Natural killer cell (primary cell): ENCODE measurements around the gene ANKLE1. TPM values are rescaled to one million over a fixed set of nuclear protein-coding genes. Genes with fewer than 3 reads are reported as not detected.

Source experiments
- ATAC-seq, 3 donors: fragments of 150-1000 bp in 2 of 3; fragments of 200-7000 bp in 1 of 3; cut with Tn5 transposase; 1 replicate in 1 of 3; 2 replicates in 2 of 3; pipeline ENCODE4 v1.10.0; 2021; ENCODE audit warnings: mild to moderate bottlenecking in 2 of 3, moderate library complexity in 2 of 3
- DNase-seq, 2 donors: peaks; one replicate each; pipeline versions ENCODE4 v3.0.0 to v3.0.0-alpha.2; 2013 to 2021; ENCODE audit warnings: mixed read lengths in 1 of 2
- H3K27ac ChIP-seq: one replicate; pipeline ENCODE4 v1.5.1; 2013; ENCODE audit warnings: mild to moderate bottlenecking, low read length
- H3K27me3 ChIP-seq: one replicate; pipeline ENCODE4 v1.6.1; 2013; ENCODE audit warnings: low read length; ENCODE audit not compliant: control insufficient read depth, insufficient read depth
- H3K36me3 ChIP-seq: one replicate; pipeline ENCODE4 v1.6.1; 2013; ENCODE audit warnings: low read length; ENCODE audit not compliant: control insufficient read depth, insufficient read depth
- H3K4me1 ChIP-seq: one replicate; pipeline ENCODE4 v1.6.1; 2013; ENCODE audit warnings: low read length; ENCODE audit not compliant: control insufficient read depth, insufficient read depth
- H3K4me3 ChIP-seq: one replicate; pipeline ENCODE4 v1.5.1; 2013; ENCODE audit warnings: low read length
- H3K9me3 ChIP-seq: one replicate; pipeline ENCODE4 v1.6.1; 2013; ENCODE audit warnings: low read length; ENCODE audit not compliant: control insufficient read depth, insufficient read depth
- H3K27ac Mint-ChIP-seq, 2 donors: one replicate each; pipeline ENCODE4 v1.8.0; 2022; ENCODE audit warnings: mild to moderate bottlenecking in 2 of 2, mixed read lengths in 2 of 2, moderate library complexity in 1 of 2
- H3K27me3 Mint-ChIP-seq, 2 donors: one replicate each; pipeline ENCODE4 v1.8.0; 2022; ENCODE audit warnings: low read depth in 2 of 2, mixed read lengths in 2 of 2
- H3K36me3 Mint-ChIP-seq: one replicate; pipeline ENCODE4 v1.8.0; 2022; ENCODE audit warnings: mixed read lengths
- H3K4me1 Mint-ChIP-seq, 2 donors: one replicate each; pipeline ENCODE4 v1.8.0; 2022; ENCODE audit warnings: mixed read lengths in 2 of 2
- H3K4me3 Mint-ChIP-seq: one replicate; pipeline ENCODE4 v1.8.0; 2022; ENCODE audit warnings: mild to moderate bottlenecking, moderate library complexity, mixed read lengths
- H3K9me3 Mint-ChIP-seq, 2 donors: one replicate each; pipeline ENCODE4 v1.8.0; 2022; ENCODE audit warnings: mixed read lengths in 2 of 2
- CTCF ChIP-seq: fragments of 200-600 bp; IDR thresholded peaks from one replicate; pipeline ENCODE4 v1.8.0; 2022; ENCODE audit warnings: antibody characterized with exemption
- WGBS: methylation state at CpG from one replicate; pipeline ENCODE4 v1.1.7; 2013; ENCODE audit warnings: missing lambda C conversion rate; ENCODE audit not compliant: insufficient coverage; 5-methylcytosine and 5-hydroxymethylcytosine counted together
- intact Hi-C: fragments of 100-400 bp; cut with micrococcal nuclease; formaldehyde crosslinking; loops from one replicate; pipeline ENCODE4 v1.14.2; 2022
- total RNA-seq, 4 donors: library from RNA; stranded (reverse); fragments of 120-200 nt in 1 of 4; gene quantifications; one replicate each; pipeline versions ENCODE4 v1.2.3 to v1.2.4, GENCODE V29; 2013 to 2022

The ANKLE1 gene
- total RNA-seq, 3 donors from 2014 or later (not counting 1 experiment from before 2014, with no cell fraction given): 1.3 to 3.6 (median 2.0) TPM

DNA sequence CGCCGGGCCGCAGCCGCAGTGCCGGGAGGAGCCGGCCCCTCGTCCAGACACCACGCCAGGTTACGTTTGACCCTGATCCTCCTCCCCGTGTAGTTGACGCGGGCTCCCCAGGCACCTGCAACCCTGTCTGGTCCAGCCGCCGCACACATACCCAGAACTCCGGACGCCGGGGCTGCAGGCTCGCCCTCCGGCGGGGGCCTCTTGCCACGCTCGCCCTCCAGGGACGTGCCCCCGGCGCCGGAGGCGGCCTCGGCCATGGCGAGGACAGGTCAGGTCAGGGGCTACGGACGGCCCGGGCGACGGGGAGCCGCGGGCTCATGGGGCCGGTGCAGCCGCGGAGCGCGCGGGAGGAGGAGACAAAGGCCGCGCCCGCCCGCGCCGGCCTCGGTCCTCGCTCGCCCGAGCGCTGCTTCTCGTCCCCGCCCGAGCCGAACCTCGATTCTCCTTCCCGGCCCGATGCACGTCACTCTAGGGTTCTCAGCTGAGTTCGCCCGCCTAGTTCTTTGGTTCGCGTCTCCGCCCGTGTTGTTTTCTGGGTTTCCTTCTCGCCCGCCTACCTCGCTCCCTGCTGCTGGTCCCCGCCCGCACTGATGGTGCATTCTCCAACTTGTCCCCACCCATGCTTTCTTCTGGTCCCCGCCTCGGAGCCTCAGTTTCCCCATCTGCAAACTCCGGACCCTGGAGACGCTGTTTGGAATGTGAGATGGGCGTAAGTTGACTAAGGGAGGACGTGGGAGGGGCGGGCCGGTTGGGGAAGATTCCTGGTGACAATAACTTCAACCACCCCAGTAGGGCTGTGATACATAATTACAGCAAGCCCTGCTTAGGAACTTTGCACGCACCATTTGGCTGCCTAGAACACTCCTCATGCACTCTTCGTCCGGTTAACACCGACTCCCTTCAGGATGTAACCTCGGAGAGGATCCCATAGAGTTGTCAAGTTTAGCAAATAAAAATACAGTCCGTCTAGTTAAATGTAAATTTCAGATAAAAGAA lies 53.0 kb downstream of the ANKLE1 start, which contains the start of gene ANO8:
Gene ANO8, minus strand, starts transcription at position 442 of the 996 bp plus-strand sequence. Its CDS starts 185 bp downstream, at position 257.
- intact Hi-C loops: loop anchor here (5.0 to 10.0 kb wide), 2 partner anchors 42 to 70 kb away; partner anchors contain the start of gene BST2
- 4% methylated on average over 85 of the region's 86 CpGs for WGBS
- TF ChIP-seq CTCF: no peak
- Mint-ChIP-seq H3K4me1 (peaks cover 25 to 48% of the 10 kb centered on the region in 2 donors), H3K27ac (peak within 1 kb of the TSS; percentile 46 to 88), H3K4me3 (peak within 1 kb of the TSS; percentile 92), H3K9me3 (no peaks in the 10 kb centered on the region), H3K36me3 (no peaks in the 10 kb centered on the region), H3K27me3 (no peaks in the 10 kb centered on the region)
- Histone ChIP-seq H3K27ac (no peak within 1 kb of the TSS), H3K4me3 (peak within 1 kb of the TSS; percentile 45), H3K4me1 (peaks cover 45% of the 10 kb centered on the region), H3K27me3 (no peaks in the 10 kb centered on the region), H3K9me3 (no peaks in the 10 kb centered on the region), H3K36me3 (no peaks in the 10 kb centered on the region)
- ATAC-seq: peak; percentile 70 to 84 (median 72)
- peak; percentile 95 to 97 for DNase-seq

- Mint-ChIP-seq H3K4me1 (peaks cover 25 to 44% of the 10 kb centered on the region in 2 donors), H3K27ac (peak overlapping the region in 1 of 2 donors; percentile 46), H3K36me3 (no peaks in the 10 kb centered on the region), H3K4me3 (peak overlapping the region; percentile 92), H3K27me3 (no peaks in the 10 kb centered on the region), H3K9me3 (no peaks in the 10 kb centered on the region)
- H3K9me3 ChIP-seq: no peaks in the 10 kb centered on the region
- TF ChIP-seq CTCF: no peak
- H3K27ac ChIP-seq: no peak overlapping the region
- WGBS: 80% methylated on average over 10 of the region's 10 CpGs
- ATAC-seq (no peak), DNase-seq (peak in 1 of 2 donors; percentile 28)
- intact Hi-C loops: loop anchor here (5.0 to 10.0 kb wide), 2 partner anchors 43 to 69 kb away; partner anchors contain the start of gene BST2
- no peaks in the 10 kb centered on the region for H3K36me3 ChIP-seq
- peaks cover 40% of the 10 kb centered on the region for H3K4me1 ChIP-seq
- H3K4me3 ChIP-seq: no peak overlapping the region
- no peaks in the 10 kb centered on the region for H3K27me3 ChIP-seq
Observed at GRCh38 chr19:17335575-17335974, 53.9 kb downstream of the ANKLE1 start.

Other genes with a start within 250 kb of the ANKLE1 start
- 10 to 100 TPM; 10.3 to 13.5 (median 10.4) TPM for gene HAUS8, start 206.4 kb upstream of the ANKLE1 start, total RNA-seq
- gene MYO9B, start 206.1 kb upstream of the ANKLE1 start, total RNA-seq: 100 to 1,000 TPM; 321 to 378 (median 365) TPM
- 10 to 100 TPM; 16.4 to 21.1 (median 20.9) TPM for gene USE1, start 66.5 kb upstream of the ANKLE1 start, total RNA-seq
- gene OCEL1, start 55.7 kb upstream of the ANKLE1 start, total RNA-seq: 10 to 100 TPM; 28.1 to 39.1 (median 37.0) TPM
- 1 to 10 TPM; 1.3 to 4.2 (median 1.8) TPM for gene NR2F6, start 36.0 kb upstream of the ANKLE1 start, total RNA-seq
- gene USHBP1, start 17.2 kb upstream of the ANKLE1 start, total RNA-seq: not detected
- gene BABAM1, start 14.5 kb upstream of the ANKLE1 start, total RNA-seq: 100 to 1,000 TPM; 106 to 127 (median 106) TPM
- 1 to 10 TPM; 7.5 to 10.0 (median 9.7) TPM for gene ABHD8, start 21.5 kb downstream of the ANKLE1 start, total RNA-seq
- gene MRPL34, start 24.0 kb downstream of the ANKLE1 start, total RNA-seq: 10 to 100 TPM; 26.9 to 40.8 (median 39.4) TPM
- gene DDA1, start 27.7 kb downstream of the ANKLE1 start, total RNA-seq: 10 to 100 TPM; 32.2 to 42.5 (median 37.7) TPM
- 10 to 100 TPM; 18.5 to 24.7 (median 19.1) TPM for gene ANO8, start 53.0 kb downstream of the ANKLE1 start, total RNA-seq
- 10 to 100 TPM; 21.6 to 33.0 (median 27.7) TPM for gene GTPBP3, start 55.7 kb downstream of the ANKLE1 start, total RNA-seq
- under 1 TPM in 2 of 3 donors, not detected in 1; 0.33 to 0.53 TPM for gene PLVAP, start 95.4 kb downstream of the ANKLE1 start, total RNA-seq
- 1 to 10 TPM in 2 of 3 donors, not detected in 1; 2.7 TPM for gene CCDC194, start 112.3 kb downstream of the ANKLE1 start, total RNA-seq
- gene BST2, start 123.7 kb downstream of the ANKLE1 start, total RNA-seq: 100 to 1,000 TPM in 2 of 3 donors, 10 to 100 TPM in 1; 84.8 to 106 (median 100) TPM
- gene MVB12A, start 138.1 kb downstream of the ANKLE1 start, total RNA-seq: 10 to 100 TPM; 28.4 to 30.1 (median 29.4) TPM
- gene TMEM221, start 166.8 kb downstream of the ANKLE1 start, total RNA-seq: not detected
- gene NXNL1, start 179.0 kb downstream of the ANKLE1 start, total RNA-seq: not detected
- 10 to 100 TPM; 12.9 to 26.2 (median 16.3) TPM for gene SLC27A1, start 188.6 kb downstream of the ANKLE1 start, total RNA-seq
- 10 to 100 TPM; 52.9 to 58.1 (median 57.8) TPM for gene PGLS, start 229.7 kb downstream of the ANKLE1 start, total RNA-seq